ENCODE data around the gene PWP2. TPM values are rescaled to one million over a fixed set of nuclear protein-coding genes. Genes with fewer than 3 reads are reported as not detected.
"Not testable (repeated sequence)": the region's sequence is repeated elsewhere in the genome, so short reads cannot be mapped to it uniquely, and the experiment has no call there.

The PWP2 gene
- total RNA-seq, 1 experiment from 2014 or later, result 6.0 TPM

- H3K23me2 ChIP-seq (ENCODE audit: insufficient read length, low read depth, low read length, poor library complexity, severe bottlenecking), result not testable (repeated sequence)
These were observed 36.2 kb downstream of the PWP2 start for GRCh38 chr21:44143380-44143779.

GRCh38 chr21:44143996-44144395 lies 36.8 kb downstream of the PWP2 start:
- not testable (repeated sequence) for H3K27me3 ChIP-seq (ENCODE audit: insufficient read depth, low read length); H3T11ph ChIP-seq (ENCODE audit: low read length); H2BK20ac ChIP-seq (ENCODE audit: low read depth, low read length, poor library complexity, severe bottlenecking); H3K4me1 Mint-ChIP-seq; H3K18ac ChIP-seq (ENCODE audit: insufficient read length, low read depth, low read length); H3K4ac ChIP-seq (ENCODE audit: low read depth, low read length); H2AFZ ChIP-seq (ENCODE audit: low read length); H3K4me1 ChIP-seq (ENCODE audit: insufficient read depth, low read length); H3K27ac Mint-ChIP-seq; H4K5ac ChIP-seq (ENCODE audit: insufficient read length, low read depth, low read length); H3K36me3 Mint-ChIP-seq (ENCODE audit: insufficient read depth in 1 of 3, low read depth in 3 of 3); H3K9ac ChIP-seq (ENCODE audit: extremely low read depth, insufficient read length, low read length); H3K14ac ChIP-seq (ENCODE audit: insufficient read depth, low read length); H3K9me3 Mint-ChIP-seq; H3K27me3 Mint-ChIP-seq (ENCODE audit: low read depth); H4K8ac ChIP-seq (replicated peaks; ENCODE audit: insufficient read length, low read depth, low read length); H3K27ac ChIP-seq (ENCODE audit: insufficient read length, low read depth, low read length); H4K91ac ChIP-seq (ENCODE audit: insufficient read length, low read depth, low read length); H3K4me2 ChIP-seq (ENCODE audit: insufficient read depth, insufficient read length, low read length); H3K79me1 ChIP-seq (ENCODE audit: insufficient read depth, low read depth, low read length, poor library complexity, severe bottlenecking); H4K20me1 ChIP-seq (ENCODE audit: control insufficient read depth, insufficient read depth, insufficient read length); H3K23me2 ChIP-seq (ENCODE audit: insufficient read length, low read depth, low read length, poor library complexity, severe bottlenecking); H3K9me3 ChIP-seq (ENCODE audit: control insufficient read depth, low read depth, low read length); H3K4me3 Mint-ChIP-seq; H2BK15ac ChIP-seq (ENCODE audit: low read depth, low read length); H3K79me2 ChIP-seq (ENCODE audit: insufficient read depth, low read length); H2AK5ac ChIP-seq (ENCODE audit: insufficient read length, low read length); DNase-seq; H3K56ac ChIP-seq (ENCODE audit: insufficient read length, low read depth, low read length); H3K23ac ChIP-seq (ENCODE audit: insufficient read length, low read depth, low read length); H2BK120ac ChIP-seq (ENCODE audit: low read depth, low read length, poor library complexity, severe bottlenecking); H2BK12ac ChIP-seq (ENCODE audit: insufficient read length, low read depth, low read length); H2BK5ac ChIP-seq (ENCODE audit: insufficient read length, low read length)
- WGBS (ENCODE audit: extremely low coverage, insufficient read length, low lambda C conversion rate), result no CpG with 5 or more reads among the region's 8 CpGs

More at GRCh38 chr21:44143380-44143779, 36.2 kb downstream of the PWP2 start:
- not testable (repeated sequence) for H3T11ph ChIP-seq (ENCODE audit: low read length); H4K20me1 ChIP-seq (ENCODE audit: control insufficient read depth, insufficient read depth, insufficient read length); H3K4me1 Mint-ChIP-seq; H2BK5ac ChIP-seq (ENCODE audit: insufficient read length, low read length); H3K23ac ChIP-seq (ENCODE audit: insufficient read length, low read depth, low read length); H4K5ac ChIP-seq (ENCODE audit: insufficient read length, low read depth, low read length); H2BK12ac ChIP-seq (ENCODE audit: insufficient read length, low read depth, low read length); H3K4me1 ChIP-seq (ENCODE audit: insufficient read depth, low read length); H3K79me1 ChIP-seq (ENCODE audit: insufficient read depth, low read depth, low read length, poor library complexity, severe bottlenecking); H3K36me3 Mint-ChIP-seq (ENCODE audit: insufficient read depth in 1 of 3, low read depth in 3 of 3); H4K8ac ChIP-seq (replicated peaks; ENCODE audit: insufficient read length, low read depth, low read length); H3K79me2 ChIP-seq (ENCODE audit: insufficient read depth, low read length); H3K9ac ChIP-seq (ENCODE audit: extremely low read depth, insufficient read length, low read length); H3K14ac ChIP-seq (ENCODE audit: insufficient read depth, low read length); H4K91ac ChIP-seq (ENCODE audit: insufficient read length, low read depth, low read length); H2AK5ac ChIP-seq (ENCODE audit: insufficient read length, low read length); H3K27ac Mint-ChIP-seq; H3K56ac ChIP-seq (ENCODE audit: insufficient read length, low read depth, low read length); H3K9me3 ChIP-seq (ENCODE audit: control insufficient read depth, low read depth, low read length); H3K4ac ChIP-seq (ENCODE audit: low read depth, low read length); H3K27me3 Mint-ChIP-seq (ENCODE audit: low read depth); H2BK15ac ChIP-seq (ENCODE audit: low read depth, low read length); H3K4me2 ChIP-seq (ENCODE audit: insufficient read depth, insufficient read length, low read length); H3K27me3 ChIP-seq (ENCODE audit: insufficient read depth, low read length); H3K4me3 Mint-ChIP-seq; H3K18ac ChIP-seq (ENCODE audit: insufficient read length, low read depth, low read length); H2AFZ ChIP-seq (ENCODE audit: low read length); DNase-seq; H3K9me3 Mint-ChIP-seq; H3K27ac ChIP-seq (ENCODE audit: insufficient read length, low read depth, low read length); H2BK120ac ChIP-seq (ENCODE audit: low read depth, low read length, poor library complexity, severe bottlenecking); H2BK20ac ChIP-seq (ENCODE audit: low read depth, low read length, poor library complexity, severe bottlenecking)
- WGBS (ENCODE audit: extremely low coverage, insufficient read length, low lambda C conversion rate), result no CpG with 5 or more reads among the region's 17 CpGs

All from H9 (cell line).